ENCODE measurements around the gene AUTS2.

- TF ChIP-seq, protein P1, sequence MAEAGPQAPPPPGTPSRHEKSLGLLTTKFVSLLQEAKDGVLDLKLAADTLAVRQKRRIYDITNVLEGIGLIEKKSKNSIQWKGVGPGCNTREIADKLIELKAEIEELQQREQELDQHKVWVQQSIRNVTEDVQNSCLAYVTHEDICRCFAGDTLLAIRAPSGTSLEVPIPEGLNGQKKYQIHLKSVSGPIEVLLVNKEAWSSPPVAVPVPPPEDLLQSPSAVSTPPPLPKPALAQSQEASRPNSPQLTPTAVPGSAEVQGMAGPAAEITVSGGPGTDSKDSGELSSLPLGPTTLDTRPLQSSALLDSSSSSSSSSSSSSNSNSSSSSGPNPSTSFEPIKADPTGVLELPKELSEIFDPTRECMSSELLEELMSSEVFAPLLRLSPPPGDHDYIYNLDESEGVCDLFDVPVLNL (CRISPR knock-in tag; IDR thresholded peaks at IDR 0.05; ENCODE audit: borderline replicate concordance, low read depth): no peak
- TF ChIP-seq, protein P2, sequence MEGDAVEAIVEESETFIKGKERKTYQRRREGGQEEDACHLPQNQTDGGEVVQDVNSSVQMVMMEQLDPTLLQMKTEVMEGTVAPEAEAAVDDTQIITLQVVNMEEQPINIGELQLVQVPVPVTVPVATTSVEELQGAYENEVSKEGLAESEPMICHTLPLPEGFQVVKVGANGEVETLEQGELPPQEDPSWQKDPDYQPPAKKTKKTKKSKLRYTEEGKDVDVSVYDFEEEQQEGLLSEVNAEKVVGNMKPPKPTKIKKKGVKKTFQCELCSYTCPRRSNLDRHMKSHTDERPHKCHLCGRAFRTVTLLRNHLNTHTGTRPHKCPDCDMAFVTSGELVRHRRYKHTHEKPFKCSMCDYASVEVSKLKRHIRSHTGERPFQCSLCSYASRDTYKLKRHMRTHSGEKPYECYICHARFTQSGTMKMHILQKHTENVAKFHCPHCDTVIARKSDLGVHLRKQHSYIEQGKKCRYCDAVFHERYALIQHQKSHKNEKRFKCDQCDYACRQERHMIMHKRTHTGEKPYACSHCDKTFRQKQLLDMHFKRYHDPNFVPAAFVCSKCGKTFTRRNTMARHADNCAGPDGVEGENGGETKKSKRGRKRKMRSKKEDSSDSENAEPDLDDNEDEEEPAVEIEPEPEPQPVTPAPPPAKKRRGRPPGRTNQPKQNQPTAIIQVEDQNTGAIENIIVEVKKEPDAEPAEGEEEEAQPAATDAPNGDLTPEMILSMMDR (IDR thresholded peaks at IDR 0.05): no peak
These were observed 1193.1 kb downstream of the AUTS2 start for GRCh38 chr7:70791341-70791740.
